ENCODE data around the gene CDCA4. TPM values are rescaled to one million over a fixed set of nuclear protein-coding genes. Genes with fewer than 3 reads are reported as not detected.

The CDCA4 gene
- polyA plus RNA-seq, 2 of the 4 experiments (the other 2 are of a cell fraction), result 24.2 to 26.9 TPM

GRCh38 chr14:104989951-104990303 lies 31.0 kb downstream of the CDCA4 start:
- Histone ChIP-seq H3K9me3 (no peaks in the 10 kb centered on the region), H3K27ac (no peak overlapping the region), H3K4me3 (no peak overlapping the region), H3K4me2 (no peak overlapping the region), H3K4me1 (peaks cover 12% of the 10 kb centered on the region; the same call in 2 of the 3 replicates)
- FAIRE-seq (no peak), DNase-seq (ENCODE audit: low read depth in 1 of 2, low spot score in 1 of 2) (no peak), ATAC-seq (no peak)
- no peak for TF ChIP-seq CEBPB (IDR thresholded peaks at IDR 0.05)
- TF ChIP-seq MAZ (IDR thresholded peaks at IDR 0.05; ENCODE audit: borderline replicate concordance, low read depth, low read length), result no peak
- TF ChIP-seq USF2 (IDR thresholded peaks at IDR 0.05), result no peak
- no peak for TF ChIP-seq RNF2 (IDR thresholded peaks at IDR 0.05; ENCODE audit: borderline replicate concordance, low read depth)
- no peak for TF ChIP-seq POLR2AphosphoS2 (conservative IDR thresholded peaks at IDR 0.05; ENCODE audit: low read length)
- no peak for TF ChIP-seq HEYL (CRISPR knock-in tag; IDR thresholded peaks at IDR 0.05)
- no peak for TF ChIP-seq CHD2 (IDR thresholded peaks at IDR 0.05; ENCODE audit: low read length, partially characterized antibody)
- no peak for TF ChIP-seq PHF8 (IDR thresholded peaks at IDR 0.05; ENCODE audit: borderline replicate concordance, low read depth)
- CTCF ChIA-PET, result interaction anchor here (0.9 to 2.2 kb wide), 7 partner anchors 9 to 56 kb away, joined by 3 to 12 read pairs (median 4); no protein-coding TSS in a partner anchor
- POLR2A ChIA-PET, result no interaction called here
- WGBS (ENCODE audit: missing lambda C conversion rate), result 84% methylated on average over 5 of the region's 7 CpGs

GRCh38 chr14:104989236-104989950 lies 31.5 kb downstream of the CDCA4 start:
- H3K27ac ChIP-seq, result no peak overlapping the region
- DNase-seq (ENCODE audit: low read depth in 1 of 2, low spot score in 1 of 2), result no peak
- H3K9me3 ChIP-seq, result no peaks in the 10 kb centered on the region
- FAIRE-seq, result no peak
- no peak for TF ChIP-seq ATOH8 (CRISPR knock-in tag; IDR thresholded peaks at IDR 0.05; ENCODE audit: low read depth)
- TF ChIP-seq GATA3 (IDR thresholded peaks at IDR 0.05; ENCODE audit: borderline replicate concordance), result no peak
- peaks cover 12% of the 10 kb centered on the region; the same call in 2 of the 3 replicates for H3K4me1 ChIP-seq
- no peak for ATAC-seq
- H3K4me2 ChIP-seq, result no peak overlapping the region
- WGBS (ENCODE audit: missing lambda C conversion rate), result 89% methylated on average over 13 of the region's 16 CpGs
- ChIA-PET CTCF (interaction anchor here (0.9 to 2.2 kb wide), 8 partner anchors 10 to 75 kb away, joined by 3 to 12 read pairs (median 4); no protein-coding TSS in a partner anchor), POLR2A (interaction anchor here (0.7 kb wide), 1 partner anchor 10 kb away, joined by 3 read pairs; no protein-coding TSS in a partner anchor)
- no peak overlapping the region for H3K4me3 ChIP-seq

- TF ChIP-seq TP53 (CRISPR knock-in tag; IDR thresholded peaks at IDR 0.05), result no peak
- TF ChIP-seq SMC3 (IDR thresholded peaks at IDR 0.05), result no peak
- no peak for TF ChIP-seq CEBPB (IDR thresholded peaks at IDR 0.05)
- no peak for TF ChIP-seq RCOR1 (IDR thresholded peaks at IDR 0.05; ENCODE audit: low read depth, low read length)
- TF ChIP-seq HOXB5 (CRISPR knock-in tag; IDR thresholded peaks at IDR 0.05), result no peak
- no peak for TF ChIP-seq PBX3 (IDR thresholded peaks at IDR 0.05)
- no peak for TF ChIP-seq RFX5 (IDR thresholded peaks at IDR 0.05)
- no peak for TF ChIP-seq HOXA7 (CRISPR knock-in tag; IDR thresholded peaks at IDR 0.05)
- no peak for TF ChIP-seq POLR2AphosphoS2 (conservative IDR thresholded peaks at IDR 0.05; ENCODE audit: low read length)
- no peak for TF ChIP-seq MYC (IDR thresholded peaks at IDR 0.05; ENCODE audit: borderline replicate concordance, low read length)
- no peak for TF ChIP-seq ESRRA (IDR thresholded peaks at IDR 0.05; ENCODE audit: borderline replicate concordance, low read length)
- TF ChIP-seq HMGXB4 (CRISPR knock-in tag; IDR thresholded peaks at IDR 0.05; ENCODE audit: borderline replicate concordance), result no peak
- TF ChIP-seq CBX8 (IDR thresholded peaks at IDR 0.05), result no peak
- no peak for TF ChIP-seq HES2 (IDR thresholded peaks at IDR 0.05)
- no peaks in the 10 kb centered on the region for H3K9me3 ChIP-seq
- no peak for FAIRE-seq
- WGBS (ENCODE audit: missing lambda C conversion rate), result 71% methylated on average over 17 of the region's 19 CpGs
- peak in 1 of 2 experiments; percentile 3; a peak in 3 of 6 replicates for ATAC-seq
- DNase-seq (ENCODE audit: low read depth in 1 of 2, low spot score in 1 of 2), result no peak
- peak overlapping the region; percentile 89 to 96 for H3K27ac ChIP-seq
- H3K4me1 ChIP-seq, result peaks cover 16% of the 10 kb centered on the region; the same call in 2 of the 3 replicates
- H3K4me2 ChIP-seq, result peak overlapping the region; percentile 100
- ChIA-PET CTCF (interaction anchor here (1.4 to 5.7 kb wide), 4 partner anchors 10 to 58 kb away, joined by 3 to 74 read pairs (median 6); no protein-coding TSS in a partner anchor), POLR2A (no interaction called here)
- peak overlapping the region; percentile 87 for H3K4me3 ChIP-seq
Measured at GRCh38 chr14:104986487-104987164, 34.3 kb downstream of the CDCA4 start.

All from A549 (cell line).